HCT116 (cell line): ENCODE data around the gene CRB1. TPM values are rescaled to one million over a fixed set of nuclear protein-coding genes. Genes with fewer than 3 reads are reported as not detected.

Source experiments
- ATAC-seq: fragments of 200-7000 bp; cut with Tn5 transposase; 2 replicates; pipeline ENCODE4 v1.9.1; 2020; ENCODE audit warnings: mild to moderate bottlenecking, moderate library complexity
- BruUV-seq: library from RNA; stranded (reverse); fragments of 400-500 nt; replicated peaks from 2 replicates; lab custom pipeline; 2021; lab: Mats Ljungman, UMichigan
- CTCF ChIA-PET: fragments of 300-600 bp; sonication (Branson Sonifier 250); formaldehyde crosslinking; loops from one replicate; lab custom pipeline; 2021; ENCODE audit warnings: antibody characterized with exemption; lab: Charles Lee
- POLR2A ChIA-PET: fragments of 300-600, 350-600 bp; sonication (Branson Sonifier 250); formaldehyde crosslinking; loops from one replicate; lab custom pipeline; 2021; ENCODE audit warnings: antibody characterized with exemption; lab: Charles Lee
- RAD21 ChIA-PET, 2 experiments: fragments of 300-600 bp; sonication (Branson Sonifier 250); formaldehyde crosslinking; loops; one replicate each; lab custom pipeline; 2023; ENCODE audit warnings: low total read pairs in 2 of 2; ENCODE audit not compliant: uncharacterized antibody in 2 of 2, unreplicated experiment in 2 of 2, low non-redundant PET in 1 of 2; lab: Charles Lee
- DNase-seq: peaks from one replicate; pipeline ENCODE4 v3.0.0-alpha.2; 2010; ENCODE audit warnings: low read depth, low spot score
- H2AFZ ChIP-seq: fragments of 200-600 bp; shearing (Covaris generic), sonication (generic); 2 replicates; pipeline ENCODE4 v1.6.1; 2017; ENCODE audit warnings: low read depth, mixed run types, mixed read lengths, antibody characterized with exemption, low read length; ENCODE audit not compliant: poor library complexity, severe bottlenecking
- H3K27ac ChIP-seq: 2 replicates; pipeline ENCODE4 v1.5.1; 2012; ENCODE audit warnings: low read depth, low read length
- H3K27me3 ChIP-seq: fragments of 200-600 bp; sonication (generic); 2 replicates; pipeline ENCODE4 v1.6.1; 2016; ENCODE audit warnings: mixed run types, low read length, mixed read lengths; ENCODE audit not compliant: insufficient read depth
- H3K36me3 ChIP-seq, 2 experiments: fragments of 200-500 bp in 1 of 2; fragments of 200-600 bp in 1 of 2; sonication (Bioruptor generic) in 1 of 2; sonication (generic) in 1 of 2; 2 replicates each; pipeline versions ENCODE4 v1.5.1 to v1.6.1; 2014 to 2016; ENCODE audit warnings: low read length in 2 of 2, inconsistent platforms in 1 of 2, mixed read lengths in 1 of 2, mixed run types in 1 of 2; ENCODE audit not compliant: insufficient read depth in 2 of 2, control insufficient read depth in 1 of 2
- H3K4me1 ChIP-seq, 2 experiments: fragments of 200-600 bp in 1 of 2; sonication (generic) in 1 of 2; 2 replicates each; pipeline versions ENCODE4 v1.5.1 to v1.6.1; 2012 to 2017; ENCODE audit warnings: low read length in 2 of 2, inconsistent platforms in 1 of 2, mild to moderate bottlenecking in 1 of 2, mixed read lengths in 1 of 2, mixed run types in 1 of 2, moderate library complexity in 1 of 2; ENCODE audit not compliant: insufficient read depth in 2 of 2, control insufficient read depth in 1 of 2
- H3K4me2 ChIP-seq: fragments of 200-600 bp; sonication (generic); 2 replicates; pipeline ENCODE4 v1.6.1; 2017; ENCODE audit warnings: mixed run types, low read length, mixed read lengths
- H3K4me3 ChIP-seq, 2 experiments: fragments of 200-600 bp in 1 of 2; sonication (generic) in 1 of 2; replicated peaks in 1 of 2; 2 replicates each; pipeline ENCODE4 v1.5.1; 2011 to 2016; ENCODE audit warnings: low read length in 2 of 2, control low read depth in 1 of 2, low read depth in 1 of 2, mild to moderate bottlenecking in 1 of 2, mixed read lengths in 1 of 2, mixed run types in 1 of 2
- H3K79me2 ChIP-seq: fragments of 200-600 bp; sonication (generic); 2 replicates; pipeline ENCODE4 v1.6.1; 2017; ENCODE audit warnings: mild to moderate bottlenecking, mixed run types, low read length, moderate library complexity, mixed read lengths; ENCODE audit not compliant: insufficient read depth
- H3K9ac ChIP-seq: fragments of 200-600 bp; sonication (generic); 2 replicates; pipeline ENCODE4 v1.6.1; 2016; ENCODE audit warnings: low read length, mixed read lengths
- H3K9me2 ChIP-seq: fragments of 200-600 bp; sonication (generic), shearing (Covaris generic); 2 replicates; pipeline ENCODE4 v1.6.1; 2017; ENCODE audit warnings: mixed run types, mild to moderate bottlenecking, moderate library complexity; ENCODE audit not compliant: insufficient read depth
- H3K9me3 ChIP-seq, 2 experiments: fragments of 200-500 bp in 1 of 2; fragments of 200-600 bp in 1 of 2; sonication (Bioruptor generic) in 1 of 2; sonication (generic) in 1 of 2; 2 replicates each; pipeline ENCODE4 v1.6.1; 2014 to 2017; ENCODE audit warnings: low read length in 2 of 2, mixed read lengths in 2 of 2, inconsistent platforms in 1 of 2, low read depth in 1 of 2, mild to moderate bottlenecking in 1 of 2, mixed run types in 1 of 2, moderate library complexity in 1 of 2; ENCODE audit not compliant: control insufficient read depth in 1 of 2, insufficient read depth in 1 of 2
- H4K20me1 ChIP-seq: fragments of 200-600 bp; sonication (generic), shearing (Covaris generic); 2 replicates; pipeline ENCODE4 v1.6.1; 2017; ENCODE audit warnings: mixed run types, mild to moderate bottlenecking, moderate library complexity; ENCODE audit not compliant: insufficient read depth
- ATF3 ChIP-seq: IDR thresholded peaks from 2 replicates; pipeline ENCODE4 v1.6.1; 2012
- CEBPB ChIP-seq: IDR thresholded peaks from 2 replicates; pipeline ENCODE4 v1.6.1; 2012; ENCODE audit warnings: low read depth
- CTCF ChIP-seq, 3 experiments: fragments of 200-600 bp in 1 of 3; sonication (generic) in 1 of 3; IDR thresholded peaks in 2 of 3; conservative IDR thresholded peaks in 1 of 3; 2 replicates each; pipeline ENCODE4 v1.5.1; 2012 to 2017; ENCODE audit warnings: low read depth in 2 of 3, low read length in 2 of 3, antibody characterized with exemption in 1 of 3, borderline replicate concordance in 1 of 3, control low read depth in 1 of 3, mild to moderate bottlenecking in 1 of 3, mixed read lengths in 1 of 3, mixed run types in 1 of 3, moderate library complexity in 1 of 3; ENCODE audit not compliant: insufficient read depth in 1 of 3
- EGR1 ChIP-seq: IDR thresholded peaks from 2 replicates; pipeline ENCODE4 v1.6.1; 2012; ENCODE audit warnings: low read depth
- EZH2phosphoT487 ChIP-seq: fragments of 200-600 bp; IDR thresholded peaks from 2 replicates; pipeline ENCODE4 v1.6.1; 2018; ENCODE audit warnings: antibody characterized with exemption, borderline replicate concordance
- FOSL1 ChIP-seq: IDR thresholded peaks from 2 replicates; pipeline ENCODE4 v1.6.1; 2012; ENCODE audit warnings: low read depth
- JUND ChIP-seq: IDR thresholded peaks from 2 replicates; pipeline ENCODE4 v1.6.1; 2012
- POLR2A ChIP-seq: IDR thresholded peaks from 2 replicates; pipeline ENCODE4 v1.7.0; 2011; ENCODE audit warnings: borderline replicate concordance; ENCODE audit not compliant: insufficient read depth, insufficient read length; ENCODE audit errors: extremely low read depth
- RAD21 ChIP-seq: IDR thresholded peaks from 2 replicates; pipeline ENCODE4 v1.6.1; 2012; ENCODE audit warnings: low read depth, mild to moderate bottlenecking
- REST ChIP-seq: IDR thresholded peaks from 2 replicates; pipeline ENCODE4 v1.6.1; 2012; ENCODE audit warnings: low read depth
- SIN3A ChIP-seq: IDR thresholded peaks from 2 replicates; pipeline ENCODE4 v1.6.1; 2012; ENCODE audit warnings: low read depth
- SP1 ChIP-seq: IDR thresholded peaks from 2 replicates; pipeline ENCODE4 v1.6.1; 2012; ENCODE audit warnings: low read depth
- SRF ChIP-seq: IDR thresholded peaks from 2 replicates; pipeline ENCODE4 v1.6.1; 2012; ENCODE audit warnings: low read depth
- TCF7L2 ChIP-seq: IDR thresholded peaks from 2 replicates; pipeline ENCODE4 v1.7.0; 2011; ENCODE audit warnings: borderline replicate concordance, inconsistent platforms; ENCODE audit not compliant: insufficient read depth, insufficient read length; ENCODE audit errors: extremely low read depth
- ZFX ChIP-seq: fragments of 450-650 bp; IDR thresholded peaks from 2 replicates; pipeline ENCODE4 v1.6.1; 2017
- intact Hi-C: fragments of 100-400 bp; cut with micrococcal nuclease; formaldehyde crosslinking; loops from 2 replicates; pipeline ENCODE4 v1.10.0; 2022
- total RNA-seq: library from RNA; stranded (reverse); gene quantifications from one replicate; pipeline ENCODE4 v1.2.1, GENCODE V29; 2021; ENCODE audit not compliant: unreplicated experiment
- TF ChIP-seq, protein P1 (sequence below): IDR thresholded peaks from 2 replicates; pipeline ENCODE4 v1.6.1; 2012

Gene CRB1
- total RNA-seq, 1 experiment from 2014 or later, result 0.07 TPM

DNA sequence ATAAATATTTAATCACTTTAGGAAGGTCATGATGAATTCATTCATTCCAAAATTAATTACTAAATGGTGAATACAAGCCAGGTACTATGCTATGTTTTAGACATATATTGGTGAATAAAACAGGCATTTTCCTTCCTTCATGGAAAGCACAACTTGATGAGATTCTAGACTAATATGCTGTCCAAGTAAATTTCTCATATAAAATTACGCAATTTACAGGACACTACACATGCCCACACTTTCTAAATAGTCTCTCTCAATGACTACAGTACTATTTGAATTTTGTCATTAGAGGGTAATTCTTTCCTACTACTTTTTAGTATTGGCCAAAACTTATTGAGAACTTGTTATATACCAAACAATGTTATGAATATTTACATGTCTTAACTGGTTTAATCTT, 150.6 kb downstream of the CRB1 start (continued):
- TF ChIP-seq CTCF (IDR thresholded peaks at IDR 0.05 in 2 of 3, conservative IDR thresholded peaks at IDR 0.05 in 1 of 3; ENCODE audit: borderline replicate concordance in 1 of 3, insufficient read depth in 1 of 3, low read depth in 2 of 3, low read length in 2 of 3) (no peak), JUND (no peak), RAD21 (no peak)

GRCh38 chr1:197422993-197423392, 154.9 kb downstream of the CRB1 start:
- no peaks in the 10 kb centered on the region for H3K36me3 ChIP-seq
- H3K27ac ChIP-seq, result no peak overlapping the region
- RAD21 ChIA-PET, result no interaction called here
- intact Hi-C loops, result no loop called here
- no peaks in the 10 kb centered on the region for H3K27me3 ChIP-seq
- no peak for ATAC-seq
- no peak overlapping the region for H2AFZ ChIP-seq
- no peak overlapping the region for H3K9ac ChIP-seq
- no peaks in the 10 kb centered on the region for H3K9me2 ChIP-seq
- POLR2A ChIA-PET, result no interaction called here
- H3K79me2 ChIP-seq, result no peaks in the 10 kb centered on the region
- H4K20me1 ChIP-seq, result no peaks in the 10 kb centered on the region
- no peaks in the 10 kb centered on the region for H3K4me1 ChIP-seq
- no peak overlapping the region for H3K4me3 ChIP-seq
- no peak overlapping the region for H3K4me2 ChIP-seq
- DNase-seq, result no peak
- CTCF ChIA-PET, result no interaction called here
- no TSS peak for BruUV-seq
- H3K9me3 ChIP-seq, result no peaks in the 10 kb centered on the region
- TF ChIP-seq CEBPB (no peak), REST (no peak), SIN3A (no peak), TCF7L2 (no peak), EZH2phosphoT487 (no peak), ZFX (no peak), FOSL1 (no peak), SRF (no peak), POLR2A (no peak), SP1 (no peak), ATF3 (no peak), EGR1 (no peak), JUND (no peak)
- TF ChIP-seq, protein P1, sequence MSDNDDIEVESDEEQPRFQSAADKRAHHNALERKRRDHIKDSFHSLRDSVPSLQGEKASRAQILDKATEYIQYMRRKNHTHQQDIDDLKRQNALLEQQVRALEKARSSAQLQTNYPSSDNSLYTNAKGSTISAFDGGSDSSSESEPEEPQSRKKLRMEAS, result no peak
